GM18868 (cell line): ENCODE results near the gene IGHMBP2.
"Not testable (repeated sequence)": the region's sequence is repeated elsewhere in the genome, so short reads cannot be mapped to it uniquely, and the experiment has no call there.

ENCODE experiments used
- ATAC-seq: cut with Tn5 transposase; IDR thresholded peaks from one replicate; pipeline ENCODE4 v1.9.1; 2021; ENCODE audit warnings: mild to moderate bottlenecking, moderate library complexity; ENCODE audit not compliant: unreplicated experiment

IGHMBP2 gene

GRCh38 chr11:68959465-68960293 lies 56.0 kb downstream of the IGHMBP2 start:
- ATAC-seq: no peak

- ATAC-seq: no peak
These were observed 56.8 kb downstream of the IGHMBP2 start for GRCh38 chr11:68960294-68961071.

- no peak for ATAC-seq
These were observed 57.6 kb downstream of the IGHMBP2 start for GRCh38 chr11:68961245-68961644.

- no peak for ATAC-seq
These were observed 59.0 kb downstream of the IGHMBP2 start for GRCh38 chr11:68962527-68963250.

GRCh38 chr11:68963779-68964178 lies 60.1 kb downstream of the IGHMBP2 start:
- no peak for ATAC-seq

GRCh38 chr11:68965901-68966853 lies 62.5 kb downstream of the IGHMBP2 start:
- no peak for ATAC-seq

- ATAC-seq: no peak
These were observed 63.4 kb downstream of the IGHMBP2 start for GRCh38 chr11:68966894-68967780.

- ATAC-seq: no peak
These were observed 64.9 kb downstream of the IGHMBP2 start for GRCh38 chr11:68968306-68969250.

- ATAC-seq: no peak
These were observed 65.7 kb downstream of the IGHMBP2 start for GRCh38 chr11:68969386-68969785.

- no peak for ATAC-seq
These were observed 67.4 kb downstream of the IGHMBP2 start for GRCh38 chr11:68970921-68971636.

GRCh38 chr11:68973219-68973618 lies 69.5 kb downstream of the IGHMBP2 start:
- ATAC-seq: no peak

- not testable (repeated sequence) for ATAC-seq
These were observed 70.0 kb downstream of the IGHMBP2 start for GRCh38 chr11:68973706-68974105.

GRCh38 chr11:68974421-68975194 lies 70.9 kb downstream of the IGHMBP2 start:
- ATAC-seq: no peak

GRCh38 chr11:68976095-68976494 lies 72.4 kb downstream of the IGHMBP2 start:
- ATAC-seq: no peak

GRCh38 chr11:68976563-68976962 lies 72.9 kb downstream of the IGHMBP2 start:
- no peak for ATAC-seq

GRCh38 chr11:68977781-68978625 lies 74.3 kb downstream of the IGHMBP2 start:
- no peak for ATAC-seq
